WTC11 (cell line): ENCODE data around the gene OR10G8.

Source experiments
- CREB1 ChIP-seq: sonication (generic); formaldehyde crosslinking; IDR thresholded peaks from 2 replicates; pipeline ENCODE4 v1.8.0; 2023; ENCODE audit warnings: mild to moderate bottlenecking, missing genetic modification reagents
- CTCF ChIP-seq: fragments of 200-600 bp; IDR thresholded peaks from 2 replicates; pipeline ENCODE4 v1.8.0; 2022; ENCODE audit warnings: antibody characterized with exemption
- E2F1 ChIP-seq: sonication (generic); formaldehyde crosslinking; IDR thresholded peaks from 2 replicates; pipeline ENCODE4 v1.8.0; 2022; ENCODE audit warnings: mild to moderate bottlenecking, missing genetic modification reagents
- FOXJ3 ChIP-seq: sonication (generic); formaldehyde crosslinking; IDR thresholded peaks from 2 replicates; pipeline ENCODE4 v1.9.0; 2021; ENCODE audit warnings: missing genetic modification reagents, mild to moderate bottlenecking, borderline replicate concordance
- PRDM15 ChIP-seq: sonication (generic); formaldehyde crosslinking; IDR thresholded peaks from 2 replicates; pipeline ENCODE4 v1.8.0; 2022; ENCODE audit warnings: missing genetic modification reagents
- RELA ChIP-seq: sonication (generic); formaldehyde crosslinking; IDR thresholded peaks from 2 replicates; pipeline ENCODE4 v1.8.1; 2022; ENCODE audit warnings: missing genetic modification reagents, mild to moderate bottlenecking, borderline replicate concordance
- SP1 ChIP-seq: sonication (generic); formaldehyde crosslinking; conservative IDR thresholded peaks from 2 replicates; pipeline ENCODE4 v1.8.1; 2022; ENCODE audit warnings: missing genetic modification reagents

- TF ChIP-seq RELA (CRISPR knock-in tag), result no peak
- no peak for TF ChIP-seq SP1 (CRISPR knock-in tag)
- TF ChIP-seq FOXJ3 (CRISPR knock-in tag), result no peak
- no peak for TF ChIP-seq PRDM15 (CRISPR knock-in tag)
- TF ChIP-seq CTCF, result no peak
- no peak for TF ChIP-seq E2F1 (CRISPR knock-in tag)
- no peak for TF ChIP-seq CREB1
Measured at GRCh38 chr11:124075492-124075840, 48.9 kb downstream of the OR10G8 start.
